ENCODE data around the gene IMMP2L. TPM values are rescaled to one million over a fixed set of nuclear protein-coding genes. Genes with fewer than 3 reads are reported as not detected.

IMMP2L gene
- total RNA-seq, 1 experiment from 2014 or later = 8.8 TPM

DNA sequence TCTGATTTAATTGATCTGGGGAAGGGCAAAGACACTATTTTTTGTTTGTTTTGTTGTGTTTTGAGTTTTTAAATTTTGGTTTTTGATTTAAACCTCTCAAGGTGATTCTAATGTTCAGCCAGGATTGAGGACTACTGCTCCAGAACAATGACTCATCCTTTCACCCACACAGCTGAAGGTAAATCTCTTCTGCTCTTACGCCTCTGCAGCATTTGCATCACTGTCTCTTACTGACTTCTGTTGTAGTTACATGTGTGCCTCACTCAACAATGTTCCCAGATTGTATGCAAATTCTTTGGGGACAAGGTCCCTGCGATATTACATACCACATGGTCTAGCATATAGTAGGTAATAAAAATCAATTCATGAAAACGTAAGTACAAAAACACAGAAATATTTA, 938.9 kb downstream of the IMMP2L start:
- H3K36me3 ChIP-seq (ENCODE audit: control insufficient read depth, insufficient read depth, low read length) = no peaks in the 10 kb centered on the region
- DNase-seq (ENCODE audit: low read depth, low spot score) = no peak
- H3K4me3 ChIP-seq (ENCODE audit: low read depth in 2 of 2, low read length in 2 of 2) = no peak overlapping the region
- in situ Hi-C loops (cut with HindIII; ENCODE audit: low pct_unique_long_range_greater_than_20kb, low sequenced_read_pairs) (no loop called here), intact Hi-C loops (cut with micrococcal nuclease; ENCODE audit: unreplicated experiment) (no loop called here)
- H3K27ac ChIP-seq (ENCODE audit: low read length) = no peak overlapping the region
- no peaks in the 10 kb centered on the region for H3K9me3 ChIP-seq (ENCODE audit: control insufficient read depth, insufficient read depth, low read depth, low read length)
- no TSS peak for BruUV-seq (replicated peaks)
- H3K4me1 ChIP-seq (ENCODE audit: control insufficient read depth, insufficient read depth, low read length) = no peaks in the 10 kb centered on the region
- H3K27me3 ChIP-seq (ENCODE audit: control insufficient read depth, insufficient read depth, low read length) = no peaks in the 10 kb centered on the region
- ChIA-PET POLR2A (no interaction called here), CTCF (no interaction called here)
- TF ChIP-seq, protein P1, sequence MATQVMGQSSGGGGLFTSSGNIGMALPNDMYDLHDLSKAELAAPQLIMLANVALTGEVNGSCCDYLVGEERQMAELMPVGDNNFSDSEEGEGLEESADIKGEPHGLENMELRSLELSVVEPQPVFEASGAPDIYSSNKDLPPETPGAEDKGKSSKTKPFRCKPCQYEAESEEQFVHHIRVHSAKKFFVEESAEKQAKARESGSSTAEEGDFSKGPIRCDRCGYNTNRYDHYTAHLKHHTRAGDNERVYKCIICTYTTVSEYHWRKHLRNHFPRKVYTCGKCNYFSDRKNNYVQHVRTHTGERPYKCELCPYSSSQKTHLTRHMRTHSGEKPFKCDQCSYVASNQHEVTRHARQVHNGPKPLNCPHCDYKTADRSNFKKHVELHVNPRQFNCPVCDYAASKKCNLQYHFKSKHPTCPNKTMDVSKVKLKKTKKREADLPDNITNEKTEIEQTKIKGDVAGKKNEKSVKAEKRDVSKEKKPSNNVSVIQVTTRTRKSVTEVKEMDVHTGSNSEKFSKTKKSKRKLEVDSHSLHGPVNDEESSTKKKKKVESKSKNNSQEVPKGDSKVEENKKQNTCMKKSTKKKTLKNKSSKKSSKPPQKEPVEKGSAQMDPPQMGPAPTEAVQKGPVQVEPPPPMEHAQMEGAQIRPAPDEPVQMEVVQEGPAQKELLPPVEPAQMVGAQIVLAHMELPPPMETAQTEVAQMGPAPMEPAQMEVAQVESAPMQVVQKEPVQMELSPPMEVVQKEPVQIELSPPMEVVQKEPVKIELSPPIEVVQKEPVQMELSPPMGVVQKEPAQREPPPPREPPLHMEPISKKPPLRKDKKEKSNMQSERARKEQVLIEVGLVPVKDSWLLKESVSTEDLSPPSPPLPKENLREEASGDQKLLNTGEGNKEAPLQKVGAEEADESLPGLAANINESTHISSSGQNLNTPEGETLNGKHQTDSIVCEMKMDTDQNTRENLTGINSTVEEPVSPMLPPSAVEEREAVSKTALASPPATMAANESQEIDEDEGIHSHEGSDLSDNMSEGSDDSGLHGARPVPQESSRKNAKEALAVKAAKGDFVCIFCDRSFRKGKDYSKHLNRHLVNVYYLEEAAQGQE (IDR thresholded peaks at IDR 0.05; ENCODE audit: insufficient read depth in 1 of 2, low read depth in 2 of 2, low read length in 1 of 2) = no peak
- TF ChIP-seq TCF7L2 (IDR thresholded peaks at IDR 0.05; ENCODE audit: low read depth, low read length) (no peak), SIN3A (IDR thresholded peaks at IDR 0.05; ENCODE audit: borderline replicate concordance, insufficient read depth, low read depth, low read length) (no peak), POLR2AphosphoS5 (IDR thresholded peaks at IDR 0.05; ENCODE audit: low read depth, low read length) (no peak)
- TF ChIP-seq, protein P2, sequence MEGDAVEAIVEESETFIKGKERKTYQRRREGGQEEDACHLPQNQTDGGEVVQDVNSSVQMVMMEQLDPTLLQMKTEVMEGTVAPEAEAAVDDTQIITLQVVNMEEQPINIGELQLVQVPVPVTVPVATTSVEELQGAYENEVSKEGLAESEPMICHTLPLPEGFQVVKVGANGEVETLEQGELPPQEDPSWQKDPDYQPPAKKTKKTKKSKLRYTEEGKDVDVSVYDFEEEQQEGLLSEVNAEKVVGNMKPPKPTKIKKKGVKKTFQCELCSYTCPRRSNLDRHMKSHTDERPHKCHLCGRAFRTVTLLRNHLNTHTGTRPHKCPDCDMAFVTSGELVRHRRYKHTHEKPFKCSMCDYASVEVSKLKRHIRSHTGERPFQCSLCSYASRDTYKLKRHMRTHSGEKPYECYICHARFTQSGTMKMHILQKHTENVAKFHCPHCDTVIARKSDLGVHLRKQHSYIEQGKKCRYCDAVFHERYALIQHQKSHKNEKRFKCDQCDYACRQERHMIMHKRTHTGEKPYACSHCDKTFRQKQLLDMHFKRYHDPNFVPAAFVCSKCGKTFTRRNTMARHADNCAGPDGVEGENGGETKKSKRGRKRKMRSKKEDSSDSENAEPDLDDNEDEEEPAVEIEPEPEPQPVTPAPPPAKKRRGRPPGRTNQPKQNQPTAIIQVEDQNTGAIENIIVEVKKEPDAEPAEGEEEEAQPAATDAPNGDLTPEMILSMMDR (IDR thresholded peaks at IDR 0.05) = no peak
- ATAC-seq = no peak

DNA sequence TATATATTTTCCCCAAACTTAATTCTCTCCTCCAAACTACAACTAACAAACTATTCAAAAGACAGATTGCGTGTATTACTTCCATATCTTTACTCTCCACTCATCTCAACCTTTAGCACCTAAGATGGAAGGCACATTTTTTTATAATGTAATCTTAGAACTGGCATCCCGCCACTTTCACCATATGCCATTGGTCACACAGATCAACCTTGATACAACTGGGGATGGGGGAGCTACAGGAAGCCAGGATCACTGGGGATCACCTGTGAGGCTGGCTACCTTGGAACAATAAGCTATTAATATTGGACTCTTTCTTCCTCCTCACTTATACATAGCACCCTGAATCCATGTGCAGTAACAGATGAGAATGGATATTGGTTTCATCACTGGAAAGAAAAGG, 941.0 kb downstream of the IMMP2L start:
- ChIA-PET CTCF (no interaction called here), POLR2A (no interaction called here)
- H3K4me1 ChIP-seq (ENCODE audit: control insufficient read depth, insufficient read depth, low read length) = no peaks in the 10 kb centered on the region
- TF ChIP-seq, protein P2 (IDR thresholded peaks at IDR 0.05) = no peak
- TF ChIP-seq TCF7L2 (IDR thresholded peaks at IDR 0.05; ENCODE audit: low read depth, low read length) = no peak
- no peak for TF ChIP-seq POLR2AphosphoS5 (IDR thresholded peaks at IDR 0.05; ENCODE audit: low read depth, low read length)
- TF ChIP-seq SIN3A (IDR thresholded peaks at IDR 0.05; ENCODE audit: borderline replicate concordance, insufficient read depth, low read depth, low read length) = no peak
- TF ChIP-seq, protein P1 (IDR thresholded peaks at IDR 0.05; ENCODE audit: insufficient read depth in 1 of 2, low read depth in 2 of 2, low read length in 1 of 2) = no peak
- in situ Hi-C loops (cut with HindIII; ENCODE audit: low pct_unique_long_range_greater_than_20kb, low sequenced_read_pairs) = no loop called here
- no peaks in the 10 kb centered on the region for H3K9me3 ChIP-seq (ENCODE audit: control insufficient read depth, insufficient read depth, low read depth, low read length)
- no peaks in the 10 kb centered on the region for H3K36me3 ChIP-seq (ENCODE audit: control insufficient read depth, insufficient read depth, low read length)
- BruUV-seq (replicated peaks) = no TSS peak
- no peaks in the 10 kb centered on the region for H3K27me3 ChIP-seq (ENCODE audit: control insufficient read depth, insufficient read depth, low read length)
- DNase-seq (ENCODE audit: low read depth, low spot score) (no peak), ATAC-seq (no peak)
- intact Hi-C loops (cut with micrococcal nuclease; ENCODE audit: unreplicated experiment) = no loop called here
- no peak overlapping the region for H3K4me3 ChIP-seq (ENCODE audit: low read depth in 2 of 2, low read length in 2 of 2)
- no peak overlapping the region for H3K27ac ChIP-seq (ENCODE audit: low read length)
